Suprapubic skin (tissue), 4 donors: Measurements from ENCODE around the gene TRAPPC8. TPM values are rescaled to one million over a fixed set of nuclear protein-coding genes. Genes with fewer than 3 reads are reported as not detected.

Experiments used
- DNase-seq, 2 donors: peaks; one replicate each; pipeline ENCODE4 v3.0.0-alpha.2; 2019; ENCODE audit warnings: low spot score in 2 of 2
- H3K27ac ChIP-seq: fragments of 200-600 bp; sonication (generic); one replicate; pipeline ENCODE4 v1.5.1; 2019
- H3K27me3 ChIP-seq: fragments of 200-600 bp; sonication (generic); one replicate; pipeline ENCODE4 v1.5.1; 2019
- H3K36me3 ChIP-seq: fragments of 200-600 bp; sonication (generic); one replicate; pipeline ENCODE4 v1.5.1; 2019
- H3K4me1 ChIP-seq: fragments of 200-600 bp; sonication (generic); one replicate; pipeline ENCODE4 v1.5.1; 2019
- H3K4me3 ChIP-seq: fragments of 200-600 bp; sonication (generic); one replicate; pipeline ENCODE4 v1.5.1; 2019; ENCODE audit warnings: mild to moderate bottlenecking
- H3K9me3 ChIP-seq: fragments of 200-600 bp; sonication (generic); one replicate; pipeline ENCODE4 v1.5.1; 2019
- CTCF ChIP-seq, 2 donors: fragments of 200-600 bp in 1 of 2; fragments of 450-650 bp in 1 of 2; sonication (generic) in 1 of 2; IDR thresholded peaks; one replicate each; pipeline ENCODE4 v1.5.1; 2016 to 2019; ENCODE audit warnings: antibody characterized with exemption in 2 of 2, mild to moderate bottlenecking in 1 of 2, moderate library complexity in 1 of 2
- EP300 ChIP-seq: sonication (generic); formaldehyde crosslinking; IDR thresholded peaks from one replicate; pipeline ENCODE4 v1.6.1; 2017; ENCODE audit warnings: antibody characterized with exemption
- POLR2A ChIP-seq, 2 donors: fragments of 450-650 bp; IDR thresholded peaks; one replicate each; pipeline ENCODE4 v1.6.1; 2017; ENCODE audit warnings: antibody characterized with exemption in 2 of 2, mild to moderate bottlenecking in 2 of 2, moderate library complexity in 2 of 2
- POLR2AphosphoS5 ChIP-seq, 3 donors: sonication (generic); formaldehyde crosslinking; IDR thresholded peaks; one replicate each; pipeline ENCODE4 v1.6.1; 2017; ENCODE audit warnings: antibody characterized with exemption in 3 of 3
- WGBS: methylation state at CpG from one replicate; pipeline ENCODE4 v1.1.5; 2018; 5-methylcytosine and 5-hydroxymethylcytosine counted together
- total RNA-seq, 4 donors: library from RNA; depleted of rRNA; stranded (reverse); fragments of >200 nt; gene quantifications; one replicate each; pipeline ENCODE4 v1.1.0, GENCODE V29; 2016

The TRAPPC8 gene
- total RNA-seq, 4 donors from 2014 or later = 36.9 to 56.2 (median 42.8) TPM

DNA sequence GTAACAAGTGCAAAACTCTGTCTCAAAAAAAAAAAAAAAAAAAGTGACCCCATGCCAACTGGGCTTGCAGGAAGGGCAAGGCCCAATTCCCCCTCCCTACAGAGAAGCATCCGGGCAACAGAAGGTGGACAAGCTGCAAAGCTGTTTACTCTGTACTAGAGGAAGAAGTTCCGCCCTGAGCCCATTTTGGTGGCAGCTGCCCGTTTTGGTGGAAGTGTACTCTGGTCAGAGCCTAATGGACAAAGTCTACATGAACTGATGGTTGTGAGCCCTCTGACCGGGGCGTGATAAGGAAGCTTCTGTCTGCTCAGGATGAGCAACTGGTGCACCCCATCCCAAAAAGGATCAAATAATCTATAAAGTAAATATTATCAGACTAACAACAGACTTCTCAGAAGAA is 65.0 kb downstream of the TRAPPC8 start:
- H3K4me1 ChIP-seq = no peaks in the 10 kb centered on the region
- no peaks in the 10 kb centered on the region for H3K9me3 ChIP-seq
- 94% methylated on average over 5 of the region's 5 CpGs for WGBS
- DNase-seq = no peak
- peaks cover 69% of the 10 kb centered on the region for H3K36me3 ChIP-seq
- no peak overlapping the region for H3K4me3 ChIP-seq
- H3K27ac ChIP-seq = no peak overlapping the region
- TF ChIP-seq POLR2A (IDR thresholded peaks at IDR 0.05) (no peak), POLR2AphosphoS5 (IDR thresholded peaks at IDR 0.05) (no peak), EP300 (no peak), CTCF (IDR thresholded peaks at IDR 0.05) (no peak)
- no peaks in the 10 kb centered on the region for H3K27me3 ChIP-seq

- TF ChIP-seq EP300 = no peak
- no peak for TF ChIP-seq POLR2AphosphoS5 (IDR thresholded peaks at IDR 0.05)
- no peak for TF ChIP-seq CTCF (IDR thresholded peaks at IDR 0.05)
- Histone ChIP-seq H3K36me3 (peaks cover 65% of the 10 kb centered on the region), H3K4me1 (no peaks in the 10 kb centered on the region), H3K27me3 (no peaks in the 10 kb centered on the region), H3K9me3 (no peaks in the 10 kb centered on the region), H3K4me3 (no peak overlapping the region), H3K27ac (no peak overlapping the region)
- WGBS = 85% methylated on average over 4 of the region's 4 CpGs
- no peak for DNase-seq
Measured at GRCh38 chr18:31876707-31877106, 66.2 kb downstream of the TRAPPC8 start.

GRCh38 chr18:31875301-31875700 is 67.6 kb downstream of the TRAPPC8 start:
- TF ChIP-seq POLR2A (IDR thresholded peaks at IDR 0.05) = no peak
- no peak for TF ChIP-seq EP300
- TF ChIP-seq POLR2AphosphoS5 (IDR thresholded peaks at IDR 0.05) = no peak
- no peak for DNase-seq
- no peaks in the 10 kb centered on the region for H3K9me3 ChIP-seq
- H3K27me3 ChIP-seq = no peaks in the 10 kb centered on the region
- H3K4me1 ChIP-seq = no peaks in the 10 kb centered on the region
- WGBS = 60% methylated on average over 2 of the region's 2 CpGs
- no peak overlapping the region for H3K4me3 ChIP-seq
- no peak overlapping the region for H3K27ac ChIP-seq
- peaks cover 65% of the 10 kb centered on the region for H3K36me3 ChIP-seq

GRCh38 chr18:31863103-31863502 is 79.8 kb downstream of the TRAPPC8 start:
- no peak for DNase-seq
- Histone ChIP-seq H3K4me3 (no peak overlapping the region), H3K27ac (no peak overlapping the region), H3K27me3 (no peaks in the 10 kb centered on the region), H3K4me1 (no peaks in the 10 kb centered on the region), H3K9me3 (no peaks in the 10 kb centered on the region), H3K36me3 (peaks cover 67% of the 10 kb centered on the region)
- TF ChIP-seq EP300 (no peak), CTCF (IDR thresholded peaks at IDR 0.05) (no peak), POLR2A (IDR thresholded peaks at IDR 0.05) (no peak), POLR2AphosphoS5 (IDR thresholded peaks at IDR 0.05) (no peak)
- WGBS = 96% methylated on average over 1 of the region's 1 CpG

- Histone ChIP-seq H3K4me3 (no peak overlapping the region), H3K4me1 (no peaks in the 10 kb centered on the region), H3K27me3 (no peaks in the 10 kb centered on the region), H3K27ac (no peak overlapping the region), H3K9me3 (no peaks in the 10 kb centered on the region), H3K36me3 (peaks cover 71% of the 10 kb centered on the region)
- no peak for DNase-seq
- TF ChIP-seq CTCF (IDR thresholded peaks at IDR 0.05) (no peak), POLR2A (IDR thresholded peaks at IDR 0.05) (no peak), EP300 (no peak), POLR2AphosphoS5 (IDR thresholded peaks at IDR 0.05) (no peak)
Measured at GRCh38 chr18:31860488-31860887, 82.4 kb downstream of the TRAPPC8 start.

DNA sequence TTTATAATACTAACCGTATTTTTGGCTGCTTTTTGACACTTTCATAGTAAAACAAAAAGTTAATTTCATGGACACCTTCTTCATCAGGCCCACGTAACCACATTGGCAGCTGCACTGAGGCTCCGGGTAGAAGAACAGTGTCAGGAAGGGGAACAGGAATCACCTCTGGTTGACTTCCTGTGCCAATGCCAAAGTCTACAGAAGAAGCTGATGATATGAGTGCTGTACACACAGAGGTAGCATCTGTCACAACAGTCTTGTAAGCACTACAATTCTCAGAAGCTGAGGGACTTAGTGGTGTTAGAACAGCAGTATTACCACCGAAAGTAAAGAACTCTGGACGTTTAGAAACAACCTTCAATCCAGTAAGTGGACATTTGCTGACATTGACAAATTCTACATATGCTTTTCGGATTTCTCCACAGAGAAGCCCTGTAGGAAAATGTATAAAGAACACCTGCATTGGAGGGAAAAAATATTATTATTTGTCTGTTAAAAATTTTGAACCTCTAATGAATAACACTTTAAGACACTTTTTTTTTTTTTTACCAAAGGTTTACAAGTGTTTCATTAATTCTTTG is 85.3 kb downstream of the TRAPPC8 start:
- TF ChIP-seq POLR2AphosphoS5 (IDR thresholded peaks at IDR 0.05) = no peak
- no peak for TF ChIP-seq CTCF (IDR thresholded peaks at IDR 0.05)
- TF ChIP-seq POLR2A (IDR thresholded peaks at IDR 0.05) = no peak
- no peak for TF ChIP-seq EP300
- Histone ChIP-seq H3K36me3 (peaks cover 76% of the 10 kb centered on the region), H3K9me3 (no peaks in the 10 kb centered on the region), H3K4me1 (no peaks in the 10 kb centered on the region), H3K4me3 (no peak overlapping the region), H3K27me3 (no peaks in the 10 kb centered on the region), H3K27ac (no peak overlapping the region)
- WGBS = 86% methylated on average over 6 of the region's 6 CpGs
- DNase-seq = no peak
